Thyroid gland (tissue), 4 donors: Measurements from ENCODE around the gene UBE2E2.

Source experiments
- CTCF ChIP-seq, 6 experiments: fragments of 200-600 bp in 3 of 6; fragments of 450-650 bp in 3 of 6; sonication (generic) in 3 of 6; IDR thresholded peaks; one replicate each; pipeline ENCODE4 v1.5.1; 2016 to 2019; ENCODE audit warnings: antibody characterized with exemption in 6 of 6, mild to moderate bottlenecking in 2 of 6, inconsistent platforms in 1 of 6, moderate library complexity in 1 of 6
- POLR2A ChIP-seq, 2 donors: fragments of 450-650 bp; IDR thresholded peaks; one replicate each; pipeline ENCODE4 v1.6.1; 2017; ENCODE audit warnings: antibody characterized with exemption in 2 of 2, mild to moderate bottlenecking in 2 of 2, moderate library complexity in 1 of 2

GRCh38 chr3:23217872-23218554, 14.9 kb downstream of the UBE2E2 start:
- no peak for TF ChIP-seq CTCF (IDR thresholded peaks at IDR 0.05)
- TF ChIP-seq POLR2A (IDR thresholded peaks at IDR 0.05), result no peak
